Stimulated activated CD4-positive, alpha-beta T cell treated with anti-CD3 and anti-CD28 coated beads, Interleukin-12 subunit alpha, Interleukin-12 subunit beta, amount 100 ng/mL, for 48 hours (primary cell): ENCODE measurements around the gene ZNF365.

Experiments
- DNase-seq, 3 donors: peaks; one replicate each; pipeline ENCODE4 v3.0.0-alpha.2; 2020; ENCODE audit warnings: low read depth in 2 of 3, low spot score in 1 of 3

Gene ZNF365

GRCh38 chr10:62413652-62414051 is 39.5 kb downstream of the ZNF365 start:
- DNase-seq, result no peak

- DNase-seq, result no peak
Observed at GRCh38 chr10:62414359-62414758, 40.2 kb downstream of the ZNF365 start.

GRCh38 chr10:62422068-62422590 is 48.0 kb downstream of the ZNF365 start:
- DNase-seq, result no peak

GRCh38 chr10:62424026-62424425 is 49.9 kb downstream of the ZNF365 start:
- no peak for DNase-seq

- peak; percentile 24 to 40 (median 38) for DNase-seq
Observed at GRCh38 chr10:62426086-62426485, 51.9 kb downstream of the ZNF365 start.

GRCh38 chr10:62426600-62426999 is 52.4 kb downstream of the ZNF365 start:
- no peak for DNase-seq

- DNase-seq, result no peak
Observed at GRCh38 chr10:62430881-62431280, 56.7 kb downstream of the ZNF365 start.

GRCh38 chr10:62433181-62433692 is 59.1 kb downstream of the ZNF365 start:
- DNase-seq, result peak; percentile 50 to 66 (median 56)

- DNase-seq, result no peak
Observed at GRCh38 chr10:62433901-62434300, 59.7 kb downstream of the ZNF365 start.

- peak in 1 of 3 donors; percentile 56 for DNase-seq
Observed at GRCh38 chr10:62437696-62438095, 63.5 kb downstream of the ZNF365 start.

GRCh38 chr10:62442006-62442405 is 67.8 kb downstream of the ZNF365 start:
- DNase-seq, result no peak

GRCh38 chr10:62442894-62443669 is 68.9 kb downstream of the ZNF365 start:
- no peak for DNase-seq

GRCh38 chr10:62443866-62444265 is 69.7 kb downstream of the ZNF365 start:
- DNase-seq, result no peak

- DNase-seq, result no peak
Observed at GRCh38 chr10:62446627-62447026, 72.5 kb downstream of the ZNF365 start.

- DNase-seq, result no peak
Observed at GRCh38 chr10:62450912-62451610, 76.9 kb downstream of the ZNF365 start.

GRCh38 chr10:62451611-62451975 is 77.4 kb downstream of the ZNF365 start:
- DNase-seq, result no peak
